ENCODE measurements around the gene KCNJ5.

Gene KCNJ5

GRCh38 chr11:128872094-128872493, 19.1 kb upstream of the KCNJ5 start:
- DNase-seq = no peak

DNA sequence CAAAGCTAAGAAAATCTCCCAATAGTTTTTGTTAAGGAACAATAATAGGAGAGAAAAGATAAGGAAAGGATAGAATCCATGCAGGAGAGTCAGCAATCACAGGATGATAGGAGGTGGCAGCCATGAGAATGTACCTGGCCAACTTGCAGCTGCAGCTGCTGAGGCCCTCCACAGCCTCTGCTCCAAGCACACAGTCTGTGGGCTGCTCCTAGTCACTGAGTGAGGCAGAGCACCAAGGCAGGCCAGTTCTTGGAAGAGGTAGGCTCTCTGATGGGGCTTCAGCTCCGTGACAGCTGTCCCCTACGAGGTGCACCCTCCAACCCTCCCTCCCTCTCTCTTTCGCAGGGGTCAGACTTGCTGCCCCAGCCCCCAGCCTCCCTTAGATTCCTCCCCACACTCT, 18.6 kb upstream of the KCNJ5 start:
- no peak for DNase-seq

DNA sequence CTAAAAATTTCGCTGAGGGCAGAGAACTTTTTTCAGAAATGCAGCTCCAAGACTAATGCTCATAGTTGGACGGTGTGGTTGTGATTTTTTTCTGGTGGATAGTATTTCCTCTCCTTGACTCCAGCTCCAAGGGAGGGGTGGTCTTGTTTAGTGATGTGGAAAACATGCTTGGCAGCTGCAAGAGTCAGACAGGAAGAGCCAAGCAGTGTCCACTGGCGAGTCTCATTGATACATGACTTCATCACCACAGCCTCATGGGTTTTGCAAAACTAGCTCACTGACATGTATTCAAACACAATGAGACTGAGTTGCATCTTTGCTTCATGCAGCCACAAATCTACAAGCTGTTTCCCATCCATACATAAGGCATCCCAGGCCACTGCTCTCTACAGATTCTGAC, 16.7 kb upstream of the KCNJ5 start:
- peak; percentile 51 for DNase-seq

DNA sequence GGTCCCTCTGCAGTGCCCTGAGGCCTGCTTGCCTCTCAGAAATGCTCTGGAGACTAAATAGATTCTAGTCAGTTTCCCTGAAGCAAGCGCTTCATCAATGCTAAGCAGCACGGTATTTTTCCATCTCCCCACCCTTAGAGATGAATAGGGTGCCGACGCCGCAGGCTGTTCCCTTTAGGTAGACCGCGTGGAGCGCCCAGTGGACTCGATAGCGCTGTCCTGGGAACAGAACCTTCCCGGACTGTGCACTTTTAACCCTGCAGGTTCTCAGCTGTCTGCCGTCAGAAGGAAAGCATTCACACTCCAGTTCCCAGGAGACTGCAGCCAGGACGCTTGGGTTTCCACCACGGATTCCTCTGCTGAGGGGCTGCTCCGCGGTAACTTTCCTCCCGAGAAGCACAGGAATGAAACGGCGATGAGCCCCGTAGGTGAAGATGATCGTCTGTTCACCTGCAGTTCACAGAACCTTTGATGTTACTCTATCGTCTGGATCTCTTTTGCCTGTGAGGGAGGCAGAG, 15.0 kb upstream of the KCNJ5 start:
- no peak for DNase-seq

- DNase-seq = no peak
Measured at GRCh38 chr11:128877726-128878125, 13.4 kb upstream of the KCNJ5 start.

DNA sequence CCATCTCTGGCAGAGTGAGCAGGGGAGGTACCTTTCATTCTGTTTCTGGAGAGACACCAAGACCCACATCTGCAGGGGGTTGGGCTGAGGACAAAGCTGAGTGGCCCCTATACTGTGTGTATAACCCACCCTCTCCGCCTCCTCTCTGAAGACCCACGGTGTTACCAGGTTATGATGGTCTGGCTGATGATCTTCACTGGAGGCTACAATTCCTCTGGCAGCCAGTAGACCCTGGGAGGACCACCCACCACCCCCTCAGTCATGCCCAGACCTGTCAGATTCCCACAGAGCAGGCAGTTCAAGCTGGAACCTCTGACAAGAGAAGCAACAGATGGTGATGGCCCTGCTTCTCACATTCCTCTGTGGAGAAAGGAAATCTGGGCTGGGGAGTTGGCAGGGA, 12.7 kb upstream of the KCNJ5 start:
- DNase-seq = no peak

DNA sequence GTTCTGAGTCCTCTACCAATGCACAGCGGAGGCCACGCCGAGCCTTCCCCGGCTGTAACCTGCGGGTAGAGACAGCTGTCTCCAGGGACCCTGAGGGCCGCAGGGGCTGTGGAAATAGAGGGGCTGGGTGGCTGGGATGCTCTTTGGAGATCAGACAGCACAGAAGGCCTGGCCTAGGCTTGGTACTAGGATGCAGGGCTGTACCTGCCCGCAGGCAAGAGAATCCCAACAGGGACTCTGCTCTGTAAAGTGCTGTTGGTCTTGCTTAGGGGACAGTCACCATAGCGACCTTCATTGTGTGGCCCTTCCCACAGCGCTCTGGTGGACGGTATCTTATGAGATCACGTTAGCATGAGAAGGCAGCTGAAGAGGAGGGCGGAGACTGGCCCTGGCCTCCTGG, 11.3 kb upstream of the KCNJ5 start:
- DNase-seq = no peak

GRCh38 chr11:128881221-128881620, 9.9 kb upstream of the KCNJ5 start:
- DNase-seq = no peak

DNA sequence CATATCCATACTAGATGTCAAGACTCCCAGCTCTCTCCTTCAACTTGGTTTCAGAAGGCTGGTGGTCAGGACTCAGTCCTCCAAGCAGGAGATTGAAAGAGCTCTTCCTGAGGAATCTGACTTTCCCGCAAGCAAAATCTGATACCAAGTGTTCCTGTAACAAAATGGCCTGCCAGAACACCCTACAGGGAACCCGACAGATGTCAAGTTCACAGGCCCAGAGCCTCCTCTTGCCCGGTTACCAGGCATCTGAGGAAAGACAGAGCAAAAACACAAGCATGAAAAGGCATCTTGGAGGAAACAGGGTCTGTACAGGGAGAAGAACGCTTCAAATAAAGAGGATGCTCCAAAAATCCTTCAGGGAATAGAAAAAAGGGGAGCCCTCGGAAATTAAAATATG, 8.7 kb upstream of the KCNJ5 start:
- DNase-seq = no peak

- no peak for DNase-seq
Measured at GRCh38 chr11:128884054-128884453, 7.1 kb upstream of the KCNJ5 start.

DNA sequence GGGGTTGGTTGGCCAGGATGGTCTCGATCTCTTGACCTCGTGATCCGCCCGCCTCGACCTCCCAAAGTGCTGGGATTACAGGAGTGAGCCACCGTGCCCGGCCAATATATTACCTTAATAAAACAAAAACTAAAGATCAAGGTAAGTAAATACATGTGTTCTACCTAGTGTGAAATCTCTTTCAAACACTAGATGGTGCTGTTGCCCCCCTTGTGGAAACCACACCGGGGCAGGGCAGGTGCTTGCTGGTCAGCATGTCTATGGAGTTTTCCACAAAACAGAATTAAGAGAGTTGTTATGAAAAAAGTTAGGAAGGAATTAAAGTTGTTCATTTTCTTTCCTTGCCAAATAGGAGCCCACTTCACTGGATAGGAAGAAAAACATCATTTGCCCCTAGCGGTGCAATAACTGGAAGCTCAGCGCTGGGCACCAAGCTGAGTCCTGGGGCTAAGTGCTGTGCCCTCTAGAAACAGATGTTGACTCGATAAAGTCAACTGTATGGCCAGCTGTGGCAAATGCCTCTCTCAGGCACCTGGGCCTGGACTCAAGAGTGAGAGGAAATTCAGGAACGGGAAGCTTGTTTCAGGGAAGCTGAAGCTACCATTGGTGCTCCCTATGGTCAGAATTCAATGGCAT, 6.3 kb upstream of the KCNJ5 start:
- peak; percentile 65 for DNase-seq

DNA sequence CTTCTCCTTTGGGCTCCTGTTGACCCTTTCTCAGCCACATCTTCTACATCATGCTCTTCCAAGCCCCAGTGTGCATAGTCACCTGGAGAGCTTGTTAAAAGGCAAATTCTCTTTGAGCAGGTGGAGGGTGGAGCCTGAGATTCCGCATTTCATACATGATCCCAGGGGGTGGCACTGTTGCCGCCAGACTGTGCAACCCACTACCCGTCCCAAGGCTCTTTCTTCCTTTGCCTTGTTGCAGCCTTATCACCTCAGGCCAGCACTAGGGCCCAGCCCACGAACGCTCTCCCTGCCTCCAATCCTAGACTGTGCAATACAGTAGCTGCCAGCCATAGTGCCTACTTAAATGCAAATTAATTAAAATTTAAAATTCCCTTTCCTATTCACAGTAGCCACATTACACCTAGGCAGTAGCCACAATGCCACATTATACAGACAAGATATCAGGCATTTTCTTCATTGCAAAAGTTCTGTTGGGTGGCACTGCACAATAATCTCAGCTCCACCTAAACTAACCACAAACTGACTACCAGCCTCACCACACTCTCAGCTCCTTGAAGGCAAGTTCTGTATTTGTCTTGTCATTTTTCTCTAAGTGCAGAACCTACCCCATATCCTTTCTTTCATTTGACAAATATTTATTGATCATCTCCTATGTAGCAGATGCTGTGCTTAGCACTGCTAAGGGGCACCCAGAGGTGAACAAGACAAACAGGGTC, 4.6 kb upstream of the KCNJ5 start:
- DNase-seq = no peak

- DNase-seq = no peak
Measured at GRCh38 chr11:128888034-128888985, 2.8 kb upstream of the KCNJ5 start.

GRCh38 chr11:128889657-128890213, 1.4 kb upstream of the KCNJ5 start:
- no peak for DNase-seq

- no peak for DNase-seq
Measured at GRCh38 chr11:128890216-128890542, 977 bp upstream of the KCNJ5 start.

DNA sequence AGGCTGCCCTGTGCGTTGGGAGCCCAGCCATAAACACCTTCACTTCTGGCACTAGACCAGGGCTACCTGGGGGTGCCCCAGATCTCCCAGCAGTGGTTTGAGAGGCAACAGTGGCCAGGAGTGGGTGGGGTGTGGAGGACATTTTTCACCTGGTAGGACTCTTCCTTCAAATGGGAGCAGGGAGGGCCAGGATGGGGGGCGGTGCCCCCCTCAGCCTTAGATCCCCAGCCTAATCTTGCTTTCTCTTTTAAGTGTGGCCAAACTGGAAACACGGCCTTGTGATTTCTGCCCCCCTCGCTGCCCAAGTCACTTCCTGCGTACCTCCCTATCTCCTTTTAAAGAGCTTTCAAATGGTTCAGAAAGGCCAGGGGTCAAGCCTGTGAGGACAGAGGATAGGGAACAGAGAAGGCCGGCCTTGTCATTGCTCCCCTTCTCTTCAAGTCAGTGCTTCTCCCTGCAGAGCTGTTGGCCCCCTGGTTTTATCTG, 800 bp downstream of the KCNJ5 start:
- no peak for DNase-seq

DNA sequence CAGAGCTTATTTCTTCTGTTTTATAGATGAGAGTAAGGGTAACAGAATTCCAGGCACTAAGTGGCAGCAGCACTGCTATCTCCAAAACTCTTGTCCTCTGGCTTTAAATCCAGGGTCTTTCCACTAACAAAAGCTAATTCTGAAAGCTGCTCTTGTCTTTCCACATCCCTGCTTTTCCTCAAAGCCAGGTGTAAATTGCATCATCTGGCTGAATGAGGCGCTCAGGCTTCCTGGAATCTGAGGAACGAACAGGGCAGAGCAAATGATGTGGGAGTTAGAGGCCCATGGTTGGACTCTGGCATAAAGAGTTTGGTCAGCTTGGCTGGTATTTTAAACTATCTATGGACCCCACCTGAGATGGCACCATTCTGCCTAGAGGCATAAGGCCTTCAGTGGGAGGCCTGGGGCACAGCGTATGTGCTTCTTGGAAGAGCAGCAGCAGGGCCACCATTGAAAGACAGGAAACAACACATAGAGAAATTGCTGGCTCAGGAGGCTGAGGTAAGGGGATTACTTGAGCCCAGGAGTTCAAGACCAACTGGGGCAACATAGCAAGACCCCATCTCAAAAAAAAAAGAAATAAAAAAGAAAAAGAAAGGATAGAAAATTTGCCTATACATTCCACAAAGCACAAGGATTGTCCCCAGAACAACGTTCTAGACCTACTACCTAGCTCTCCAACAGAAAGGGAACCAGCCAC, 1.9 kb downstream of the KCNJ5 start:
- no peak for DNase-seq

DNA sequence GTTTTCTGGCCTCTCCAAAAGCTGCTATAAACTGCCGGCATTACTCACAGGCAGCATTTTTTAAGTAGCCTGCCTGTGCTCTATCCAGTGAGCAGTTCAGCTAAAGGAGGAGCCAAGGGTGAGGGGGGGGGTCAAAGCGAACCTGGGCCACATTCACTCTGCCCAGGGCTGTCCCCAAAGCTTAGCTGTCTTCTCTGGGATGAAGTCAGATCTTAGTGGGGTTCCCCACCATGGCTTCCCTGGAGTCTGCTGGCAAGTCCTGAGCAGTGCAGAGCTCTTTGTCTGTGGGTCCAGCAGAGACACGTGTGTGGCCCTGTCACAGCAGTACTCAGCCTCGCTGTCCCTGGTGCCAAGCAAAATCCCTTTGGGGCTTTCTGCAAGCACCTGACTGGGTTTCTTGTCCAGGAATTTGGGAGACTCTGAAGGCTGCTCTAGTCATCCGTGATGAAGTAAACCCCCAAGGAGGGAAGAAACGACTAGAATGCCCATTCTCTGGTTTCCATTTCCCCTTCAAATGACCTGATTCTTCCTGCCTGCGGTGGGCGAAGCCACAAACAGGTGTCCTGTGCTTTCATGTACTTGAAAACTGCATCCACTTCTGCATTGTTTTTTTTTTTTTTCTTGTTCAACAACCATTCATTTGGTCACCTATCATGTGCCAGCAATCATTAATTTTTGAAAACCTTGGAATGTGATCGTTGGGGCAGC, 2.6 kb downstream of the KCNJ5 start:
- no peak for DNase-seq

DNA sequence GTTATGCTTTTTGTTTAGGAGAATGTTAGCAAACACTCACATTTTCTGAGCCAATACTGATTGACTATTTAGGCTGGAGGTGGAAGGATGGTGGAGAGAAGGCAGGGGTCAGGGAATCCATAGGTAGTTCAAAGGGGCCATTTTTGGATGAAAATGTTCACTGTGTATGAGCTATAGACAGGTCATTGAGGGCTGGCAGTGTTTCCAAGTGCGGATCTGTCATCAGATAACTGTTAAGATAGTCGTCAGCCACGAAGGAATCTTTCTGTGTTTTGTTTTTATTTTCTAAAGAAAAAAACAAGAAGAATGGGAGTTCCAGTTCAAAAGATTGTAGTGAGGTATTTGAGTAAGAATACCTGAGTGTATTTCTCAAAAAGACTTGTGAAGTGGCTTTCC, 3.1 kb downstream of the KCNJ5 start:
- DNase-seq = no peak

- no peak for DNase-seq
Measured at GRCh38 chr11:128894685-128895084, 3.5 kb downstream of the KCNJ5 start.

- no peak for DNase-seq
Measured at GRCh38 chr11:128895526-128895925, 4.4 kb downstream of the KCNJ5 start.

- DNase-seq = peak; percentile 46
Measured at GRCh38 chr11:128896356-128896755, 5.2 kb downstream of the KCNJ5 start.

Measured in fibroblast of upper back skin (primary cell).